ENCODE measurements around the gene PGM5. TPM values are rescaled to one million over a fixed set of nuclear protein-coding genes. Genes with fewer than 3 reads are reported as not detected.

PGM5 gene
- total RNA-seq, 1 experiment from 2014 or later = not detected

GRCh38 chr9:68574150-68574549, 217.7 kb downstream of the PGM5 start:
- Histone ChIP-seq H3K4me3 (ENCODE audit: low read depth, low read length, poor library complexity, severe bottlenecking) (no peak overlapping the region), H3K9me3 (ENCODE audit: low read depth, low read length, poor library complexity, severe bottlenecking) (no peaks in the 10 kb centered on the region), H3K36me3 (ENCODE audit: insufficient read depth, low read length, poor library complexity, severe bottlenecking) (no peaks in the 10 kb centered on the region), H3K27me3 (replicated peaks; ENCODE audit: insufficient read depth, low read depth, low read length, poor library complexity) (peaks cover 9% of the 10 kb centered on the region), H3K27ac (ENCODE audit: low read depth, low read length, poor library complexity, severe bottlenecking) (no peak overlapping the region), H3K4me1 (ENCODE audit: insufficient read depth, low read length, poor library complexity, severe bottlenecking) (no peaks in the 10 kb centered on the region)
- intact Hi-C loops (cut with micrococcal nuclease; ENCODE audit: unreplicated experiment) = no loop called here
- no peak for TF ChIP-seq EZH2 (IDR thresholded peaks at IDR 0.05; ENCODE audit: borderline replicate concordance, low read depth, low read length, poor library complexity, severe bottlenecking)
- TF ChIP-seq CTCF (conservative IDR thresholded peaks at IDR 0.05; ENCODE audit: low read depth, low read length) = peak; percentile 36; the same call in 1 of the 2 replicates
- POLR2A ChIA-PET (ENCODE audit: low non-redundant PET) = no interaction called here
- no TSS peak for BruUV-seq (replicated peaks)
- DNase-seq (ENCODE audit: low spot score) = no peak
- CTCF ChIA-PET = no interaction called here

DNA sequence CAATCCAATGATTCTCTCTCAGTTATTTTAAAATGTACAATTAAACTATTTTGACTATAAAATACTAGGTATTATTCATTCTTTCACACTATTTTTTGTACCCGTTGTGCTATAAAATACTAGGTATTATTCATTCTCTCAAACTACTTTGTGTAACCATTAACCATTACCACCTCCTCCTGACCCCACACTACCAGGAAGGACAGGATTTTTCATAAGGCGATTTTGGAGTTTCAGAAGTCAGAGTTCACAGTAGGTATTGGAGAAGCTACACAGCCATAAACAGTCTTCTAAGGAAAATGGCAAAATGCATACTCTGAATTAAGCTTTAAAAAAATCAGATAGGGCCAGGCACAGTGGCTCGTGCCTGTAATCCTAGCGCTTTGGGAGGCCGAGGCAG, 219.4 kb downstream of the PGM5 start:
- H3K36me3 ChIP-seq (ENCODE audit: insufficient read depth, low read length, poor library complexity, severe bottlenecking) = no peaks in the 10 kb centered on the region
- peaks cover 9% of the 10 kb centered on the region for H3K27me3 ChIP-seq (replicated peaks; ENCODE audit: insufficient read depth, low read depth, low read length, poor library complexity)
- no peak for DNase-seq (ENCODE audit: low spot score)
- intact Hi-C loops (cut with micrococcal nuclease; ENCODE audit: unreplicated experiment) = no loop called here
- no TSS peak for BruUV-seq (replicated peaks)
- no peak overlapping the region for H3K27ac ChIP-seq (ENCODE audit: low read depth, low read length, poor library complexity, severe bottlenecking)
- ChIA-PET POLR2A (ENCODE audit: low non-redundant PET) (interaction anchor here (0.6 kb wide), 1 partner anchor 1445 kb away, joined by 3 read pairs; no protein-coding TSS in a partner anchor), CTCF (no interaction called here)
- no peak overlapping the region for H3K4me3 ChIP-seq (ENCODE audit: low read depth, low read length, poor library complexity, severe bottlenecking)
- no peaks in the 10 kb centered on the region for H3K9me3 ChIP-seq (ENCODE audit: low read depth, low read length, poor library complexity, severe bottlenecking)
- TF ChIP-seq CTCF (conservative IDR thresholded peaks at IDR 0.05; ENCODE audit: low read depth, low read length) = no peak
- no peak for TF ChIP-seq EZH2 (IDR thresholded peaks at IDR 0.05; ENCODE audit: borderline replicate concordance, low read depth, low read length, poor library complexity, severe bottlenecking)
- H3K4me1 ChIP-seq (ENCODE audit: insufficient read depth, low read length, poor library complexity, severe bottlenecking) = no peaks in the 10 kb centered on the region

- intact Hi-C loops (cut with micrococcal nuclease; ENCODE audit: unreplicated experiment) = no loop called here
- no peaks in the 10 kb centered on the region for H3K36me3 ChIP-seq (ENCODE audit: insufficient read depth, low read length, poor library complexity, severe bottlenecking)
- H3K4me1 ChIP-seq (ENCODE audit: insufficient read depth, low read length, poor library complexity, severe bottlenecking) = no peaks in the 10 kb centered on the region
- no peak overlapping the region for H3K4me3 ChIP-seq (ENCODE audit: low read depth, low read length, poor library complexity, severe bottlenecking)
- no peaks in the 10 kb centered on the region for H3K9me3 ChIP-seq (ENCODE audit: low read depth, low read length, poor library complexity, severe bottlenecking)
- TF ChIP-seq EZH2 (IDR thresholded peaks at IDR 0.05; ENCODE audit: borderline replicate concordance, low read depth, low read length, poor library complexity, severe bottlenecking) (no peak), CTCF (conservative IDR thresholded peaks at IDR 0.05; ENCODE audit: low read depth, low read length) (no peak)
- POLR2A ChIA-PET (ENCODE audit: low non-redundant PET) = no interaction called here
- peaks cover 11% of the 10 kb centered on the region for H3K27me3 ChIP-seq (replicated peaks; ENCODE audit: insufficient read depth, low read depth, low read length, poor library complexity)
- no TSS peak for BruUV-seq (replicated peaks)
- CTCF ChIA-PET = no interaction called here
- DNase-seq (ENCODE audit: low spot score) = no peak
- H3K27ac ChIP-seq (ENCODE audit: low read depth, low read length, poor library complexity, severe bottlenecking) = no peak overlapping the region
These were observed 221.6 kb downstream of the PGM5 start for GRCh38 chr9:68577774-68578591.

Other genes with a start within 250 kb of the PGM5 start
- 35.4 and 37.4 TPM in 2 replicates for gene ZNG1C, start 114.6 kb upstream of the PGM5 start, total RNA-seq (2021)
- gene FOXD4L3, start 53.7 kb upstream of the PGM5 start, total RNA-seq (2021) = not detected in 2 replicates
- gene TMEM252, start 184.3 kb downstream of the PGM5 start, total RNA-seq (2021) = not detected in 2 replicates

All from A673 (cell line).